ENCODE results near the gene PAQR5. TPM values are rescaled to one million over a fixed set of nuclear protein-coding genes. Genes with fewer than 3 reads are reported as not detected.

PAQR5 gene
- total RNA-seq, 1 experiment from 2014 or later = 34.0 TPM

GRCh38 chr15:69436951-69437350 is 138.2 kb downstream of the PAQR5 start (continued):
- TF ChIP-seq EZH2 (IDR thresholded peaks at IDR 0.05) = no peak

GRCh38 chr15:69439623-69440022 is 140.9 kb downstream of the PAQR5 start:
- intact Hi-C loops (cut with micrococcal nuclease) = no loop called here
- Histone ChIP-seq H3K4me1 (ENCODE audit: control insufficient read depth in 1 of 2, insufficient read depth in 2 of 2, low read length in 2 of 2) (no peaks in the 10 kb centered on the region), H3K4me3 (replicated peaks in 1 of 2; ENCODE audit: low read depth in 1 of 2, low read length in 2 of 2) (no peak overlapping the region), H4K20me1 (ENCODE audit: insufficient read depth) (no peaks in the 10 kb centered on the region), H3K4me2 (ENCODE audit: low read length) (no peak overlapping the region), H3K9me2 (ENCODE audit: insufficient read depth) (no peaks in the 10 kb centered on the region), H2AFZ (ENCODE audit: low read depth, low read length, poor library complexity, severe bottlenecking) (no peak overlapping the region), H3K79me2 (ENCODE audit: insufficient read depth, low read length) (peaks cover 61% of the 10 kb centered on the region), H3K9me3 (ENCODE audit: control insufficient read depth in 1 of 2, insufficient read depth in 1 of 2, low read depth in 1 of 2, low read length in 2 of 2) (no peaks in the 10 kb centered on the region), H3K36me3 (ENCODE audit: control insufficient read depth in 1 of 2, insufficient read depth in 2 of 2, low read length in 2 of 2) (peaks cover 69 to 75% of the 10 kb centered on the region in 2 experiments), H3K27ac (ENCODE audit: low read depth, low read length) (no peak overlapping the region), H3K9ac (ENCODE audit: low read length) (no peak overlapping the region), H3K27me3 (ENCODE audit: insufficient read depth, low read length) (no peaks in the 10 kb centered on the region)
- no TSS peak for BruUV-seq (replicated peaks)
- POLR2A ChIA-PET = interaction anchor here (1.5 kb wide), 1 partner anchor 12 kb away, joined by 4 read pairs; no protein-coding TSS in a partner anchor
- RAD21 ChIA-PET (ENCODE audit: low non-redundant PET in 1 of 2, low total read pairs in 2 of 2, uncharacterized antibody in 2 of 2, unreplicated experiment in 2 of 2) = no interaction called here
- TF ChIP-seq ZNF274 (IDR thresholded peaks at IDR 0.05; ENCODE audit: low read depth, low read length) (no peak), EGR1 (IDR thresholded peaks at IDR 0.05; ENCODE audit: low read depth) (no peak), RAD21 (IDR thresholded peaks at IDR 0.05; ENCODE audit: low read depth) (no peak), TCF7L2 (IDR thresholded peaks at IDR 0.05; ENCODE audit: borderline replicate concordance, extremely low read depth, insufficient read depth, insufficient read length) (no peak), SRF (IDR thresholded peaks at IDR 0.05; ENCODE audit: low read depth) (no peak)
- TF ChIP-seq, protein P1, sequence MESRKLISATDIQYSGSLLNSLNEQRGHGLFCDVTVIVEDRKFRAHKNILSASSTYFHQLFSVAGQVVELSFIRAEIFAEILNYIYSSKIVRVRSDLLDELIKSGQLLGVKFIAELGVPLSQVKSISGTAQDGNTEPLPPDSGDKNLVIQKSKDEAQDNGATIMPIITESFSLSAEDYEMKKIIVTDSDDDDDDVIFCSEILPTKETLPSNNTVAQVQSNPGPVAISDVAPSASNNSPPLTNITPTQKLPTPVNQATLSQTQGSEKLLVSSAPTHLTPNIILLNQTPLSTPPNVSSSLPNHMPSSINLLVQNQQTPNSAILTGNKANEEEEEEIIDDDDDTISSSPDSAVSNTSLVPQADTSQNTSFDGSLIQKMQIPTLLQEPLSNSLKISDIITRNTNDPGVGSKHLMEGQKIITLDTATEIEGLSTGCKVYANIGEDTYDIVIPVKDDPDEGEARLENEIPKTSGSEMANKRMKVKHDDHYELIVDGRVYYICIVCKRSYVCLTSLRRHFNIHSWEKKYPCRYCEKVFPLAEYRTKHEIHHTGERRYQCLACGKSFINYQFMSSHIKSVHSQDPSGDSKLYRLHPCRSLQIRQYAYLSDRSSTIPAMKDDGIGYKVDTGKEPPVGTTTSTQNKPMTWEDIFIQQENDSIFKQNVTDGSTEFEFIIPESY (IDR thresholded peaks at IDR 0.05; ENCODE audit: extremely low read depth, insufficient replicate concordance, low read length) = no peak
- CTCF ChIA-PET = no interaction called here
- DNase-seq (ENCODE audit: low read depth, low spot score) (no peak), ATAC-seq (no peak)

Measured in HCT116 (cell line).